Upper lobe of right lung (tissue), 1 donor: ENCODE data around the gene MB21D2. TPM values are rescaled to one million over a fixed set of nuclear protein-coding genes. Genes with fewer than 3 reads are reported as not detected.

Experiments
- ATAC-seq: fragments of 200-7000 bp; cut with Tn5 transposase; one replicate; pipeline ENCODE4 v1.9.1; 2020; ENCODE audit warnings: mild to moderate bottlenecking, moderate library complexity
- DNase-seq: peaks from one replicate; pipeline ENCODE4 v3.0.0-alpha.2; 2020
- H3K27ac ChIP-seq: fragments of 200-600 bp; one replicate; pipeline ENCODE4 v1.8.0; 2022
- H3K27me3 ChIP-seq: fragments of 200-600 bp; one replicate; pipeline ENCODE4 v1.8.0; 2022; ENCODE audit warnings: mild to moderate bottlenecking
- H3K36me3 ChIP-seq: fragments of 200-600 bp; one replicate; pipeline ENCODE4 v1.8.0; 2022
- H3K4me1 ChIP-seq: fragments of 200-600 bp; one replicate; pipeline ENCODE4 v1.8.0; 2022
- H3K4me3 ChIP-seq: fragments of 200-600 bp; one replicate; pipeline ENCODE4 v1.8.0; 2022; ENCODE audit warnings: mild to moderate bottlenecking
- H3K9me3 ChIP-seq: fragments of 200-600 bp; one replicate; pipeline ENCODE4 v1.8.0; 2022
- CTCF ChIP-seq: fragments of 200-600 bp; IDR thresholded peaks from one replicate; pipeline ENCODE4 v1.8.0; 2022; ENCODE audit warnings: antibody characterized with exemption
- intact Hi-C: fragments of 100-400 bp; cut with DNase I; formaldehyde crosslinking; loops from one replicate; pipeline ENCODE4 v1.11.0; 2022
- total RNA-seq: library from RNA; stranded (reverse); fragmentation: NEBNext Ultra II Directional; extraction: Animal tissue kit (Norgen Biotek cat#: 25700); gene quantifications from one replicate; pipeline ENCODE4 v1.2.1, GENCODE V29; 2021
- donor health status: DM: no; HTN: yes; CAD: no; lungs with severe emphysema.

Gene MB21D2
- total RNA-seq, 1 donor from 2014 or later, result 8.0 TPM

- Histone ChIP-seq H3K9me3 (no peaks in the 10 kb centered on the region), H3K36me3 (no peaks in the 10 kb centered on the region), H3K27ac (no peak overlapping the region), H3K27me3 (no peaks in the 10 kb centered on the region), H3K4me1 (peaks cover 19% of the 10 kb centered on the region), H3K4me3 (no peak overlapping the region)
- TF ChIP-seq CTCF, result no peak
- ATAC-seq (no peak), DNase-seq (no peak)
- intact Hi-C loops, result no loop called here
These were observed 28.0 kb downstream of the MB21D2 start for GRCh38 chr3:192889679-192890078.

- intact Hi-C loops, result no loop called here
- no peak for TF ChIP-seq CTCF
- Histone ChIP-seq H3K27ac (no peak overlapping the region), H3K27me3 (no peaks in the 10 kb centered on the region), H3K4me3 (no peak overlapping the region), H3K36me3 (no peaks in the 10 kb centered on the region), H3K4me1 (peaks cover 19% of the 10 kb centered on the region), H3K9me3 (no peaks in the 10 kb centered on the region)
- no peak for ATAC-seq
- no peak for DNase-seq
These were observed 29.5 kb downstream of the MB21D2 start for GRCh38 chr3:192888190-192888589.

- no peak for TF ChIP-seq CTCF
- no peaks in the 10 kb centered on the region for H3K27me3 ChIP-seq
- peaks cover 19% of the 10 kb centered on the region for H3K4me1 ChIP-seq
- ATAC-seq (peak; percentile 34), DNase-seq (no peak)
- H3K36me3 ChIP-seq, result no peaks in the 10 kb centered on the region
- intact Hi-C loops, result no loop called here
- H3K9me3 ChIP-seq, result no peaks in the 10 kb centered on the region
- H3K4me3 ChIP-seq, result no peak overlapping the region
- H3K27ac ChIP-seq, result no peak overlapping the region
These were observed 30.0 kb downstream of the MB21D2 start for GRCh38 chr3:192887701-192888100.

- no peaks in the 10 kb centered on the region for H3K36me3 ChIP-seq
- no peak for TF ChIP-seq CTCF
- H3K27me3 ChIP-seq, result no peaks in the 10 kb centered on the region
- no peak for DNase-seq
- no peak overlapping the region for H3K27ac ChIP-seq
- peak; percentile 89 for ATAC-seq
- H3K9me3 ChIP-seq, result no peaks in the 10 kb centered on the region
- peaks cover 19% of the 10 kb centered on the region for H3K4me1 ChIP-seq
- H3K4me3 ChIP-seq, result no peak overlapping the region
- intact Hi-C loops, result no loop called here
These were observed 30.6 kb downstream of the MB21D2 start for GRCh38 chr3:192887047-192887446.

- H3K4me3 ChIP-seq, result no peak overlapping the region
- DNase-seq, result no peak
- H3K9me3 ChIP-seq, result no peaks in the 10 kb centered on the region
- intact Hi-C loops, result no loop called here
- ATAC-seq, result no peak
- TF ChIP-seq CTCF, result no peak
- no peak overlapping the region for H3K27ac ChIP-seq
- H3K27me3 ChIP-seq, result no peaks in the 10 kb centered on the region
- H3K36me3 ChIP-seq, result no peaks in the 10 kb centered on the region
- peaks cover 19% of the 10 kb centered on the region for H3K4me1 ChIP-seq
These were observed 32.6 kb downstream of the MB21D2 start for GRCh38 chr3:192884777-192885773.
